ENCODE data around the gene APBB1IP.

DNA sequence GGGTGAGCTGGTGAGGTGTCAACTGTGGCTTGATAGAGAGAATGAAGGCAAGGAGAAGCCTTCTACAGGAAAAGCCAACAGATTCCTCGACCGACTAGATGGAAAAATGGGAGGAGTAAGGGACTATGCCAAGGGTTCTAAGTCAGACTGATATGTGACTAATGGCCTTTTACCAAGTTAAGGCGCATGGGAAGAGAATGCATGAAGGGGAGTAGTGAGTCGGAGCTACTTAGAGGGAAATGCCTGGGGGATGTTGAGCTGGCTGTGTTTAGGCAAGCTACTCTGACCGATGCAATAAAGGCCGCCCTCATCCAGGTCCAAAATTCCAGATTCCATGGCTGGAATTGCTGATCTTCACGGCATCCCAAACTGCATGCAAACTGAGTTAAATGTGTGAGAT is 48.2 kb downstream of the APBB1IP start:
- TF ChIP-seq, protein P1, sequence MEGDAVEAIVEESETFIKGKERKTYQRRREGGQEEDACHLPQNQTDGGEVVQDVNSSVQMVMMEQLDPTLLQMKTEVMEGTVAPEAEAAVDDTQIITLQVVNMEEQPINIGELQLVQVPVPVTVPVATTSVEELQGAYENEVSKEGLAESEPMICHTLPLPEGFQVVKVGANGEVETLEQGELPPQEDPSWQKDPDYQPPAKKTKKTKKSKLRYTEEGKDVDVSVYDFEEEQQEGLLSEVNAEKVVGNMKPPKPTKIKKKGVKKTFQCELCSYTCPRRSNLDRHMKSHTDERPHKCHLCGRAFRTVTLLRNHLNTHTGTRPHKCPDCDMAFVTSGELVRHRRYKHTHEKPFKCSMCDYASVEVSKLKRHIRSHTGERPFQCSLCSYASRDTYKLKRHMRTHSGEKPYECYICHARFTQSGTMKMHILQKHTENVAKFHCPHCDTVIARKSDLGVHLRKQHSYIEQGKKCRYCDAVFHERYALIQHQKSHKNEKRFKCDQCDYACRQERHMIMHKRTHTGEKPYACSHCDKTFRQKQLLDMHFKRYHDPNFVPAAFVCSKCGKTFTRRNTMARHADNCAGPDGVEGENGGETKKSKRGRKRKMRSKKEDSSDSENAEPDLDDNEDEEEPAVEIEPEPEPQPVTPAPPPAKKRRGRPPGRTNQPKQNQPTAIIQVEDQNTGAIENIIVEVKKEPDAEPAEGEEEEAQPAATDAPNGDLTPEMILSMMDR (IDR thresholded peaks at IDR 0.05; ENCODE audit: insufficient read depth, low read length, poor library complexity, severe bottlenecking): no peak
- no peak for TF ChIP-seq EZH2phosphoT487 (conservative IDR thresholded peaks at IDR 0.05; ENCODE audit: low read length)
